Measurements from ENCODE around the gene RSRC2.

Gene RSRC2

GRCh38 chr12:122458105-122459035, 68.4 kb downstream of the RSRC2 start:
- FAIRE-seq (peak; percentile 50), DNase-seq (ENCODE audit: insufficient read length) (no peak)
- TF ChIP-seq TAF1 (IDR thresholded peaks at IDR 0.05; ENCODE audit: borderline replicate concordance, low read depth, low read length) (no peak), POLR2A (IDR thresholded peaks at IDR 0.05; ENCODE audit: low read depth, low read length) (no peak), POLR2AphosphoS5 (IDR thresholded peaks at IDR 0.05; ENCODE audit: low read depth, low read length) (no peak)

- no peak for DNase-seq (ENCODE audit: insufficient read length)
- FAIRE-seq = peak; percentile 5
- TF ChIP-seq TAF1 (IDR thresholded peaks at IDR 0.05; ENCODE audit: borderline replicate concordance, low read depth, low read length) (no peak), POLR2A (IDR thresholded peaks at IDR 0.05; ENCODE audit: low read depth, low read length) (no peak), POLR2AphosphoS5 (IDR thresholded peaks at IDR 0.05; ENCODE audit: low read depth, low read length) (no peak)
Measured at GRCh38 chr12:122457627-122458026, 69.1 kb downstream of the RSRC2 start.

- DNase-seq (ENCODE audit: insufficient read length) (no peak), FAIRE-seq (no peak)
Measured at GRCh38 chr12:122454739-122455138, 72.0 kb downstream of the RSRC2 start.

GRCh38 chr12:122454250-122454721, 72.5 kb downstream of the RSRC2 start:
- FAIRE-seq = no peak
- TF ChIP-seq TAF1 (IDR thresholded peaks at IDR 0.05; ENCODE audit: borderline replicate concordance, low read depth, low read length) (no peak), POLR2AphosphoS5 (IDR thresholded peaks at IDR 0.05; ENCODE audit: low read depth, low read length) (no peak), POLR2A (IDR thresholded peaks at IDR 0.05; ENCODE audit: low read depth, low read length) (no peak)
- no peak for DNase-seq (ENCODE audit: insufficient read length)

More at GRCh38 chr12:122454739-122455138, 72.0 kb downstream of the RSRC2 start:
- TF ChIP-seq POLR2AphosphoS5 (IDR thresholded peaks at IDR 0.05; ENCODE audit: low read depth, low read length) (no peak), TAF1 (IDR thresholded peaks at IDR 0.05; ENCODE audit: borderline replicate concordance, low read depth, low read length) (no peak), POLR2A (IDR thresholded peaks at IDR 0.05; ENCODE audit: low read depth, low read length) (no peak)

All from GM12892 (cell line).